Transverse colon (tissue), 3 donors: Measurements from ENCODE around the gene PRR9.

Source experiments
- CTCF ChIP-seq, 5 experiments: fragments of 200-600 bp in 3 of 5; fragments of 450-650 bp in 2 of 5; sonication (generic) in 3 of 5; IDR thresholded peaks; 1 replicate in 2 of 5; 2 replicates in 3 of 5; pipeline ENCODE4 v1.5.1; 2016 to 2017; ENCODE audit warnings: antibody characterized with exemption in 5 of 5, inconsistent platforms in 3 of 5, mild to moderate bottlenecking in 2 of 5, moderate library complexity in 1 of 5
- POLR2A ChIP-seq: fragments of 450-650 bp; IDR thresholded peaks from one replicate; pipeline ENCODE4 v1.6.1; 2016; ENCODE audit warnings: antibody characterized with exemption, mild to moderate bottlenecking, moderate library complexity

GRCh38 chr1:153231363-153231762 is 14.0 kb downstream of the PRR9 start:
- TF ChIP-seq CTCF (IDR thresholded peaks at IDR 0.05), result no peak
- no peak for TF ChIP-seq POLR2A
